Jurkat, Clone E6-1 (cell line): ENCODE data around the gene LCNL1.
"Not testable (repeated sequence)": the region's sequence is repeated elsewhere in the genome, so short reads cannot be mapped to it uniquely, and the experiment has no call there.

Experiments
- DNase-seq: peaks from one replicate; pipeline ENCODE4 v3.0.0-alpha.2; 2011; ENCODE audit warnings: low read depth, low spot score
- H3K4me3 ChIP-seq: 2 replicates; pipeline ENCODE4 v1.5.1; 2011; ENCODE audit warnings: mild to moderate bottlenecking, low read length, control low read depth, moderate library complexity

LCNL1 gene

GRCh38 chr9:137002646-137003041 is 19.9 kb downstream of the LCNL1 start:
- no peak overlapping the region for H3K4me3 ChIP-seq
- DNase-seq: no peak

- H3K4me3 ChIP-seq, DNase-seq: not testable (repeated sequence)
These were observed 21.5 kb downstream of the LCNL1 start for GRCh38 chr9:137004285-137004684.

- H3K4me3 ChIP-seq: no peak overlapping the region
- DNase-seq: no peak
These were observed 23.6 kb downstream of the LCNL1 start for GRCh38 chr9:137006116-137007003.

GRCh38 chr9:137007108-137007815 is 24.5 kb downstream of the LCNL1 start:
- no peak overlapping the region for H3K4me3 ChIP-seq
- DNase-seq: no peak

GRCh38 chr9:137007816-137008270 is 25.1 kb downstream of the LCNL1 start:
- H3K4me3 ChIP-seq: no peak overlapping the region
- DNase-seq: no peak

GRCh38 chr9:137008312-137008711 is 25.5 kb downstream of the LCNL1 start:
- no peak for DNase-seq
- H3K4me3 ChIP-seq: no peak overlapping the region

GRCh38 chr9:137009217-137009616 is 26.4 kb downstream of the LCNL1 start:
- H3K4me3 ChIP-seq: no peak overlapping the region
- DNase-seq: no peak

GRCh38 chr9:137009938-137010732 is 27.3 kb downstream of the LCNL1 start:
- DNase-seq: no peak
- no peak overlapping the region for H3K4me3 ChIP-seq

GRCh38 chr9:137011156-137011555 is 28.4 kb downstream of the LCNL1 start:
- H3K4me3 ChIP-seq: no peak overlapping the region
- DNase-seq: no peak

- no peak overlapping the region for H3K4me3 ChIP-seq
- no peak for DNase-seq
These were observed 29.3 kb downstream of the LCNL1 start for GRCh38 chr9:137011907-137012675.

GRCh38 chr9:137012694-137013570 is 30.1 kb downstream of the LCNL1 start:
- H3K4me3 ChIP-seq: no peak overlapping the region
- no peak for DNase-seq

GRCh38 chr9:137013571-137013940 is 30.8 kb downstream of the LCNL1 start:
- DNase-seq: no peak
- no peak overlapping the region for H3K4me3 ChIP-seq

- H3K4me3 ChIP-seq: no peak overlapping the region
- DNase-seq: no peak
These were observed 31.4 kb downstream of the LCNL1 start for GRCh38 chr9:137014166-137014565.

- no peak overlapping the region for H3K4me3 ChIP-seq
These were observed 32.2 kb downstream of the LCNL1 start for GRCh38 chr9:137014776-137015539.

GRCh38 chr9:137015540-137015930 is 32.7 kb downstream of the LCNL1 start:
- no peak for DNase-seq
- H3K4me3 ChIP-seq: no peak overlapping the region

More at GRCh38 chr9:137014776-137015539, 32.2 kb downstream of the LCNL1 start:
- no peak for DNase-seq

- no peak for DNase-seq
- no peak overlapping the region for H3K4me3 ChIP-seq
These were observed 33.2 kb downstream of the LCNL1 start for GRCh38 chr9:137015976-137016375.

- DNase-seq: no peak
- H3K4me3 ChIP-seq: no peak overlapping the region
These were observed 33.6 kb downstream of the LCNL1 start for GRCh38 chr9:137016436-137016835.
